ENCODE results near the gene NAGS. TPM values are rescaled to one million over a fixed set of nuclear protein-coding genes. Genes with fewer than 3 reads are reported as not detected.

Gene NAGS
- total and polyA plus RNA-seq, 2 donors (not counting 1 experiment from before 2014, with no cell fraction given), result 0.66 to 2.2 TPM

DNA sequence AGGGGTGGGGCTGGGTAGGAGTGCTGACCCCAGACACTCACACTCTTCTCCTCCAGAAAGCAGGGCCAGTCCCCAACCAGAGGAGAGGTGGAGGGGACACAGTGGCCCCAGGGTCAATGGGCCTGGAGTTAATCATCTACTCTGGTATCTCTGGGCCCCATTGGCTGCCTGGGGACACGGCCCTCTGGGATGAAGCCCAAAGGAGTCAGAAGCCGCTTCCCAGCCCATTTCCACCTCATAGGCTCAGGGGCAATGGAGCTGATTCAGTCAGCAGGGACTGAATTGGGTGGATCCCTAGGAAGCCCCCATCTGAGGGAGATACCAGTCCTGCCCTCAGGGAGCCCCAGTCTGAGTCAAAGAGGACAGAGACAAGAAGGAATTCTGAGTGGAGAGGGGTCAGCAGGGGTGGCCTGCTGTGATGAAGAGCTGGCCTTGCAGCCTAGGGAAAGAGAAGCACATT, 2.9 kb upstream of the NAGS start:
- CTCF ChIA-PET, result interaction anchor here (1.3 kb wide), 1 partner anchor 332 kb away, joined by 3 read pairs; no protein-coding TSS in a partner anchor
- H3K27me3 ChIP-seq (replicated peaks in 1 of 4; ENCODE audit: control extremely low read depth in 1 of 4, control insufficient read depth in 3 of 4, insufficient read depth in 4 of 4, low read length in 3 of 4), result peaks cover 0 to 26% (median 11%) of the 10 kb centered on the region in 4 experiments
- H3K4me2 ChIP-seq (replicated peaks; ENCODE audit: low read depth, low read length, poor library complexity, severe bottlenecking), result no peak overlapping the region
- Mint-ChIP-seq H3K4me1 (peaks cover 17% of the 10 kb centered on the region), H3K27me3 (peaks cover 24% of the 10 kb centered on the region), H3K4me3 (no peak overlapping the region), H3K9me3 (ENCODE audit: insufficient read depth) (no peaks in the 10 kb centered on the region), H3K27ac (no peak overlapping the region)
- H3K9ac ChIP-seq (ENCODE audit: low read length), result no peak overlapping the region
- no peak for TF ChIP-seq EZH2 (IDR thresholded peaks at IDR 0.05; ENCODE audit: borderline replicate concordance, insufficient read depth, low read depth, low read length, poor library complexity, severe bottlenecking)
- TF ChIP-seq, protein P1, sequence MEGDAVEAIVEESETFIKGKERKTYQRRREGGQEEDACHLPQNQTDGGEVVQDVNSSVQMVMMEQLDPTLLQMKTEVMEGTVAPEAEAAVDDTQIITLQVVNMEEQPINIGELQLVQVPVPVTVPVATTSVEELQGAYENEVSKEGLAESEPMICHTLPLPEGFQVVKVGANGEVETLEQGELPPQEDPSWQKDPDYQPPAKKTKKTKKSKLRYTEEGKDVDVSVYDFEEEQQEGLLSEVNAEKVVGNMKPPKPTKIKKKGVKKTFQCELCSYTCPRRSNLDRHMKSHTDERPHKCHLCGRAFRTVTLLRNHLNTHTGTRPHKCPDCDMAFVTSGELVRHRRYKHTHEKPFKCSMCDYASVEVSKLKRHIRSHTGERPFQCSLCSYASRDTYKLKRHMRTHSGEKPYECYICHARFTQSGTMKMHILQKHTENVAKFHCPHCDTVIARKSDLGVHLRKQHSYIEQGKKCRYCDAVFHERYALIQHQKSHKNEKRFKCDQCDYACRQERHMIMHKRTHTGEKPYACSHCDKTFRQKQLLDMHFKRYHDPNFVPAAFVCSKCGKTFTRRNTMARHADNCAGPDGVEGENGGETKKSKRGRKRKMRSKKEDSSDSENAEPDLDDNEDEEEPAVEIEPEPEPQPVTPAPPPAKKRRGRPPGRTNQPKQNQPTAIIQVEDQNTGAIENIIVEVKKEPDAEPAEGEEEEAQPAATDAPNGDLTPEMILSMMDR (IDR thresholded peaks at IDR 0.05), result no peak
- POLR2A ChIA-PET, result no interaction called here
- peaks cover 0 to 17% (median 0%) of the 10 kb centered on the region in 3 donors for H3K9me3 ChIP-seq (ENCODE audit: control extremely low read depth in 1 of 3, control insufficient read depth in 2 of 3, insufficient read depth in 1 of 3, low read length in 2 of 3)
- DNase-seq (no peak), ATAC-seq (ENCODE audit: low read depth) (no peak)
- no peaks in the 10 kb centered on the region for H3K79me2 ChIP-seq (ENCODE audit: control insufficient read depth, insufficient read depth, low read length)
- peaks cover 22 to 23% of the 10 kb centered on the region in 2 donors for H3K4me1 ChIP-seq (ENCODE audit: control insufficient read depth in 2 of 2, insufficient read depth in 2 of 2, low read length in 2 of 2)
- WGBS (ENCODE audit: insufficient coverage), result 100% methylated on average over 2 of the region's 2 CpGs
- H3K4me3 ChIP-seq (ENCODE audit: control extremely low read depth in 1 of 5, extremely low read depth in 1 of 5, insufficient read depth in 1 of 5, low read depth in 2 of 5, low read length in 4 of 5), result no peak overlapping the region
- no peaks in the 10 kb centered on the region for H3K36me3 ChIP-seq (replicated peaks in 1 of 2; ENCODE audit: control extremely low read depth in 1 of 2, control insufficient read depth in 1 of 2, extremely low read depth in 1 of 2, insufficient read depth in 2 of 2, low read length in 1 of 2)
- intact Hi-C loops (cut with micrococcal nuclease), result no loop called here
- no peak overlapping the region for H3K27ac ChIP-seq (ENCODE audit: low read length in 2 of 2)
- no peaks in the 10 kb centered on the region for H4K20me1 ChIP-seq (ENCODE audit: control insufficient read depth, insufficient read depth, low read length, poor library complexity, severe bottlenecking)
- H2AFZ ChIP-seq (ENCODE audit: insufficient read depth, low read depth, low read length, poor library complexity, severe bottlenecking), result no peak overlapping the region

DNA sequence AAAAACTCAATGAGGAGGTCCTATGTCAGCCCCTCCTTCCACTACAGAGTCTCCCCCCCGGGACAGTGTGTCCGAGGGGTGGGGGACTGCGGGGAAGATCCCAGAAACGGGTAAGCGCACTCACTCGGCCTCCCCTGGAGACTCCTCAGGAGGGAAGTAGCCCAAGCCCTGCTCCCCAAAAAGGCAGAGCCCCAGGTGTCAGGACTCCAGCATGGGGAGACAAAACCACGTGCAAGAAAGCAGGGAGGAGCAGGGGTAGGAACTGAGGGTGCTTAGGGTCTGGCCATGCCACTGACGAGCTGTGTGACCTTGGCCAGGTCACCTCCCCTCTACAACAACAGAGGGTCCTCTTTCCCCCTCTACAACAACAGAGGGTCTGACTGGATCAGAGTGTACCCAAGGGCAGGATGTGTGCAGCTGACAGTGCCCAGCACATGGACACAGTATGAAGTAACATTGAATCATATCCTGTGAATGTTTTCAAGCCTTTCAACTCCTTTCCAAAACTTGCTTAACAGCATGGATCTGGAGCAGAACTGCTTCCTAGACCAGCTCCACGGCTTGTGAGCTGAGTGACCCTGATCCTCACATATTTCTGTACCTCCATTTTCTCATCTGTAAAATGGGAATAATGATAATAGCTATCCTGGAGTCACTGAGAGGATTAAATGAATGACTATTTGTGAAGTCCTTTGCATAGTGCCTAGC, 2.1 kb upstream of the NAGS start:
- intact Hi-C loops (cut with micrococcal nuclease), result no loop called here
- H3K4me1 Mint-ChIP-seq, result peaks cover 23% of the 10 kb centered on the region

More for the DNA sequence above, 2.1 kb upstream of the NAGS start:
- H2AFZ ChIP-seq (ENCODE audit: insufficient read depth, low read depth, low read length, poor library complexity, severe bottlenecking), result no peak overlapping the region
- DNase-seq (no peak), ATAC-seq (ENCODE audit: low read depth) (no peak)
- H3K27me3 ChIP-seq (replicated peaks in 1 of 4; ENCODE audit: control extremely low read depth in 1 of 4, control insufficient read depth in 3 of 4, insufficient read depth in 4 of 4, low read length in 3 of 4), result peaks cover 0 to 28% (median 11%) of the 10 kb centered on the region in 4 experiments
- ChIA-PET POLR2A (no interaction called here), CTCF (interaction anchor here (0.9 to 1.3 kb wide), 2 partner anchors 9 to 332 kb away, joined by 3 to 4 read pairs; no protein-coding TSS in a partner anchor)
- H3K9me3 ChIP-seq (ENCODE audit: control extremely low read depth in 1 of 3, control insufficient read depth in 2 of 3, insufficient read depth in 1 of 3, low read length in 2 of 3), result peaks cover 0 to 19% (median 0%) of the 10 kb centered on the region in 3 donors
- H3K27ac Mint-ChIP-seq, result no peak overlapping the region
- H3K27me3 Mint-ChIP-seq, result peaks cover 24% of the 10 kb centered on the region
- H3K27ac ChIP-seq (ENCODE audit: low read length in 2 of 2), result no peak overlapping the region
- no peak overlapping the region for H3K9ac ChIP-seq (ENCODE audit: low read length)
- H3K4me1 ChIP-seq (ENCODE audit: control insufficient read depth in 2 of 2, insufficient read depth in 2 of 2, low read length in 2 of 2), result peaks cover 23 to 28% of the 10 kb centered on the region in 2 donors
- TF ChIP-seq, protein P1 (IDR thresholded peaks at IDR 0.05), result no peak
- no peak for TF ChIP-seq EZH2 (IDR thresholded peaks at IDR 0.05; ENCODE audit: borderline replicate concordance, insufficient read depth, low read depth, low read length, poor library complexity, severe bottlenecking)
- no peaks in the 10 kb centered on the region for H3K79me2 ChIP-seq (ENCODE audit: control insufficient read depth, insufficient read depth, low read length)
- no peak overlapping the region for H3K4me3 ChIP-seq (ENCODE audit: control extremely low read depth in 1 of 5, extremely low read depth in 1 of 5, insufficient read depth in 1 of 5, low read depth in 2 of 5, low read length in 4 of 5)
- H3K9me3 Mint-ChIP-seq (ENCODE audit: insufficient read depth), result no peaks in the 10 kb centered on the region
- H3K4me3 Mint-ChIP-seq, result no peak overlapping the region
- no peaks in the 10 kb centered on the region for H4K20me1 ChIP-seq (ENCODE audit: control insufficient read depth, insufficient read depth, low read length, poor library complexity, severe bottlenecking)
- H3K4me2 ChIP-seq (replicated peaks; ENCODE audit: low read depth, low read length, poor library complexity, severe bottlenecking), result no peak overlapping the region
- 97% methylated on average over 4 of the region's 9 CpGs for WGBS (ENCODE audit: insufficient coverage)
- H3K36me3 ChIP-seq (replicated peaks in 1 of 2; ENCODE audit: control extremely low read depth in 1 of 2, control insufficient read depth in 1 of 2, extremely low read depth in 1 of 2, insufficient read depth in 2 of 2, low read length in 1 of 2), result no peaks in the 10 kb centered on the region

Measured in B cell (primary cell).